ENCODE data around the gene PCDH15.
"Not testable (repeated sequence)": the region's sequence is repeated elsewhere in the genome, so short reads cannot be mapped to it uniquely, and the experiment has no call there.

Gene PCDH15

GRCh38 chr10:53978301-53978700 is 822.7 kb downstream of the PCDH15 start:
- DNase-seq (ENCODE audit: low spot score) = no peak

DNA sequence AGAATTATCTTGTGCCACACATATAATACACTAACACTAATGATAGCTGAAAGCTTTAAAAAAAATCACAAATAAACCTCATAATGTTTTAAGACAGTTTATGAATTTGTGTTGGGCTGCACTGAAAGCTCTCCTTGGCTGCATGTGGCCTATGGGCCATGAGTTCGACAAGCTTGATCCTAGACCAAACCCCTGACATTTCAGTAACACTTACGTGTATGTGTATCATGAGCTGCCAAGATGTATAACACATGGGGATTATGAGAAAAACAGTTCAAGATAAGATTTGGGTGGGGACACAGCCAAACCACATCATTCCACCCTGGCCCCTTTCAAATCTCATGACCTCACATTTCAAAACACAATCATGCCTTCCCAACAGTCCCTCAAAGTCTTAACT is 823.8 kb downstream of the PCDH15 start:
- no peak for DNase-seq (ENCODE audit: low spot score)

- DNase-seq (ENCODE audit: low spot score) = no peak
These were observed 843.6 kb downstream of the PCDH15 start for GRCh38 chr10:53957401-53957800.

- DNase-seq (ENCODE audit: low spot score) = no peak
These were observed 845.9 kb downstream of the PCDH15 start for GRCh38 chr10:53955091-53955490.

DNA sequence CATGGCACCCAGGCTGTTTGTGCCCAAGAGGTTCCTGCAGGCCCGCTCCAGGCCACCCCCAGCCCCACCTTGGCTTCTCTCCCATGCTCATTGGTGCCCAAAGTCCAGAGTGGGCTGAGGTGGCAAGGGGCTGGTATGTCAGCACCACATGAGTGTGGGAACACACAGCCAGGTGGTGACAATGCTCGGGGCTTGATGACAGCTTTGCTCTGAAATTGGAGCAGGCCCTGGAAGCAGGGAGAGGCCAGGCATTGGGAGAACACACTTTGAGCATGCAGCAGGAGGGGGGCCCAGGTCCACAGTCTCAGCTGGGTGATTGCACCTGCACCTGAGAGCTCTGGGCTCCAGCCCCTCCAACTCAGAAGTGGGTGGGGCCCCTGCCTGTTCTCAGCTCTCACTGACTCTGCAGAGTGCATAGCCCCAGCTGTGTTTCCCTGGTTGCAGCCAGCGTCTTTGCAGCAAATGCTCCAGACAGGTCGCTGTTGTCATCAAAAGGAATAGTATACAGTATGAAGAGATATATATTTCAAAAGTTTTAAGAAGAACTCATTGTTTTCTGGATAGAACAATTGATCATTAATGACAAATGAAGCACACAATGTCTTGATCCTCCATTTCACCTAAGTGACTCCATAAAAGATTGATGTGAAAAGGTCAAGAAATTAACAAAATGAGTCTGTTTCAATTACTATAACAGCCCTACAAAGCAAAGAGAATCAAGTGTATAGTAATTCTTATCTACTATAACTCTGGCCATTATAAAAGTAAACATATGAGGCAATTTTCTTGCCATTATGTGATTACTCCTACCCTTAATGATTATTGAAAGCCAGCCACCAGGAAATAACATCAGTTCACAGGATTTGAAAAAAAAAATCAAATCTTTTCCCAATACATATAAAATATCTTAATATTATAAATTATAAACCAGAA is 848.1 kb downstream of the PCDH15 start:
- no peak for DNase-seq (ENCODE audit: low spot score)

- no peak for DNase-seq (ENCODE audit: low spot score)
These were observed 861.4 kb downstream of the PCDH15 start for GRCh38 chr10:53939654-53940053.

DNA sequence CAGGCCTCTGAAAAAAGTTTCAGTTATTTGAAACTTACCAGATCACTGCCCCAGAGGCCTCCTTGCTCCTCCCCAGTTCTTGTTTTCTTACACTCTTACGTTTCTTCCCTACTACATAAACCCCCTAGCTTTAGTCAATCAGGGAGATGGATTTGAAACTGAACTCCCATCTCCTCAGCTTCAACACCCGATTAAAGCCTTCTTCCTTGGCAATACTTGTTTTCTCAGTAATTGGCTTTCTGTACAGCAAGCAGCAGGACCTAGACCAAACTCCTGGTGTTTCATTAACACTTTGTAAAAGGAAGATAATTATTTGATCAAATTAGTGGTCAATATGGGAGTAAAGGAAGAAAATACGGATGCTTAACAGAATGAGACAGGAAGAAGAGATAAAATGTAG is 870.4 kb downstream of the PCDH15 start:
- DNase-seq (ENCODE audit: low spot score) = no peak

- not testable (repeated sequence) for DNase-seq (ENCODE audit: low spot score)
These were observed 876.9 kb downstream of the PCDH15 start for GRCh38 chr10:53924051-53924700.

- DNase-seq (ENCODE audit: low spot score) = no peak
These were observed 882.3 kb downstream of the PCDH15 start for GRCh38 chr10:53918755-53919154.

DNA sequence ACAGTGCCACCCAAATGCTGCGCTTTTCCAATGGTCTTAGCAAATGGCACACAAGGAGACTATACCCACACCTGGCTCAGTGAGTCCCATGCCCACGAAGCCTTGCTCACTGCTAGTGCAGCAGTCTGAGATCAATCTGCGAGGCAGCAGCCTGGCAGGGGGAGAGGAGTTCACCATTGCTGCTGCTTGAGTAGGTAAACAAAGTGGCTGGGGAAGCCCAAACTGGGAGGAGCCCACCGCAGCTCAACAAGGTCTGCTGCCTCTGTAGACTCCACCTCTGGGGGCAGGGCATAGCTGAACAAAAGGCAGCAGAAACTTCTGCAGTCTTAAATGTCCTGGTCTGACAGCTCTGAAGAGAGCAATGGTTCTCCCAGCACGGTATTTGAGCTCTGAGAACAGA is 891.2 kb downstream of the PCDH15 start:
- DNase-seq (ENCODE audit: low spot score) = no peak

DNA sequence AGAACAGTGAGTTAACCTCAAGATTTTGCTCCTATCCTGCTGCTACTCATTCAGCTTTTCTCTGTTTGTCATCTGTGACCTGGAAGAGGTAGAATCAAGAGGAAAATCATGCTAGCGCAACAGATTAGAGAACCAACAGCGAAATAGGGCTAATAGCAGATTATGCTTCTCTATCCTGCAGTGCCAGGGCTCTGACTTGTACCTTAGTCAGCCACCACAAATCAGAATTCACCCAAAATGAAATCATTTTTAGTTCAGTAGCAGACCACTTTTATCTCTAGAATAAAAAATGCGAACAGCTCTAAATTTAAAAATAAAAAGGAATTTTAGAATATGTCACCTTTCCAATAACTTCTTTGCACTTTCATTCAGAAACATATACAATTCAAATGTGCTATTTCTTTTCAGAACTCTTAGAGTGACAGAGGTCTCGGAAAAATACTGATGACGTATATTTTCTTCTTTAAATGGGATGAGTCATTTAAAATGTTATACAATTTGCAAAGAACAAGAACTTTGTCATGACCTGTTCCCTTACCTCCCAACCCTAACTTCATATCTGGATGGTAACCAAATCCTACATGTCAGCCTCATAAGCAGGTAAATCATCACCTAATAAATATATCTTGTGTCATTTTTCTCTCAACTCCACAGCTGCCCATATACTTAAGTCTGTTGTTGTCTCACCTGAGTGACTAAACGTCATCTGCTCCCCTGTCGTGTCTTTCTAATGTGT is 896.4 kb downstream of the PCDH15 start:
- DNase-seq (ENCODE audit: low spot score) = no peak

DNA sequence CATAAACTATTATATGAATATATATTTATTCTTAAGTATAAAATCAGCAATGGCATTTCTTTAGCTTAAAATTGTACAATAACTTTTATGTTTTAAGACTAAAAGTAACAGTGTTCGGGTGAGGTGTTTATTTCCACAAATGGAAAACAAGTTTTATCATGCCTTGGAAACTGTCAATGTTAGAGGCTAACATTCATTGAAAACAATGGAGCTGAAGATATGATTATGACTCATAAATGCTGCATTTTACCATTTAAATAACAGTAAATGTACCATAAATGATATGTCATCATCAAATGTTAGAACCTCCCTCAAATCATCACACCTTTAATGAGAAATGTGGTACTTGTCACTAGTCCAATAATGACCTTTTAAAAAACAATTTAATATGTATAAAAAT is 897.3 kb downstream of the PCDH15 start:
- no peak for DNase-seq (ENCODE audit: low spot score)

DNA sequence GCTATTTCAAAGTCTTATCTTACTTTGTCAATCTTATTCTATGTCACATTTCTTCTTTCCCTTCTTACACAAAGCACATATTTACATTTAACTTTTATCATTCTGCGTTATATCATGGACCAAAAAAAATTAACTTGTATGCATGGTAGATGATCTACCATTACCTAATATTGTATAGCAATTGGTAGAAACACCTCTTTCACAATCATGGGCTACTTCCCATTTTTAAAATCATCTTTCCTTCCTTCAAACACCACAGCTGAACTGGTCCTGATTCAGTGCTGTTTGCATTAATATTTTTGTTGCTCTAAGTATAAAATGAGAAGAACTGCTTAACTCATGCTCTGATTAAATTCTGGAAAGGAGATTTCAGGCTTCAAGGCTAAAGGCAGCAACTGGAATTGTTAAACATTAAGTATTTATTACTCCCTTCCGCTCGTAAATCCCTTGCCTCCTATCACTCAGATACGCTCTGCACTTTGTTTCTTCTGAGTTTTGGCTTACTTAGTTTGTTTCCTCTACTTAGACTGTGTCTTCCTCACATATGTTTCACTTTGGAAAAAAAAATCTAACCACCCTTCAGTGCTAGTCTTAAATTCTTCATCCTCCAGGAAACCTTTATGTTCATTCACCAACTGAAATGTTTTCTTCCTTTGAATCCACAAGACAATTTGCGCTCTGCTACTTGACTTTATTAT is 901.4 kb downstream of the PCDH15 start:
- DNase-seq (ENCODE audit: low spot score) = no peak

GRCh38 chr10:53898532-53898931 is 902.5 kb downstream of the PCDH15 start:
- DNase-seq (ENCODE audit: low spot score) = no peak

- DNase-seq (ENCODE audit: low spot score) = no peak
These were observed 906.9 kb downstream of the PCDH15 start for GRCh38 chr10:53894145-53894544.

- DNase-seq (ENCODE audit: low spot score) = no peak
These were observed 908.0 kb downstream of the PCDH15 start for GRCh38 chr10:53893061-53893460.

- no peak for DNase-seq (ENCODE audit: low spot score)
These were observed 914.4 kb downstream of the PCDH15 start for GRCh38 chr10:53886325-53887300.

- no peak for DNase-seq (ENCODE audit: low spot score)
These were observed 936.2 kb downstream of the PCDH15 start for GRCh38 chr10:53864846-53865245.

- no peak for DNase-seq (ENCODE audit: low spot score)
These were observed 948.4 kb downstream of the PCDH15 start for GRCh38 chr10:53852450-53853175.

- no peak for DNase-seq (ENCODE audit: low spot score)
These were observed 954.2 kb downstream of the PCDH15 start for GRCh38 chr10:53846809-53847208.

Measured in hepatic stellate cell (primary cell).